DMS 273 (cell line): ENCODE results near the gene EIF3L.
A peak's percentile ranks its signal among the peaks of the same experiment; 100 is the strongest.

Source experiments
- DNase-seq: peaks from one replicate; lab custom pipeline; 2025; ENCODE audit not compliant: unreplicated experiment; lab: John Stamatoyannopoulos, UW

The EIF3L gene

GRCh38 chr22:37926358-37926757 lies 77.1 kb downstream of the EIF3L start:
- no peak for DNase-seq

- no peak for DNase-seq
Observed at GRCh38 chr22:37926771-37927636, 77.8 kb downstream of the EIF3L start.

- no peak for DNase-seq
Observed at GRCh38 chr22:37927637-37927936, 78.4 kb downstream of the EIF3L start.

- no peak for DNase-seq
Observed at GRCh38 chr22:37929390-37929789, 80.2 kb downstream of the EIF3L start.

GRCh38 chr22:37930270-37930951 lies 81.2 kb downstream of the EIF3L start:
- DNase-seq, result peak; percentile 46

- DNase-seq, result no peak
Observed at GRCh38 chr22:37930952-37931440, 81.8 kb downstream of the EIF3L start.

GRCh38 chr22:37931893-37932389 lies 82.7 kb downstream of the EIF3L start:
- DNase-seq, result no peak

GRCh38 chr22:37932401-37932800 lies 83.2 kb downstream of the EIF3L start:
- no peak for DNase-seq

- no peak for DNase-seq
Observed at GRCh38 chr22:37932821-37933578, 83.8 kb downstream of the EIF3L start.

- DNase-seq, result peak; percentile 95
Observed at GRCh38 chr22:37933711-37934376, 84.6 kb downstream of the EIF3L start.
